HG03280 (cell line): ENCODE data around the gene SRC.

Experiments
- ATAC-seq: cut with Tn5 transposase; IDR thresholded peaks from one replicate; pipeline ENCODE4 v1.9.1; 2021; ENCODE audit warnings: mild to moderate bottlenecking, moderate library complexity; ENCODE audit not compliant: unreplicated experiment

SRC gene

GRCh38 chr20:37345339-37346235 lies at the start of gene SRC:
SRC (plus strand) TSS chr20:37346140; CDS start chr20:37384154, 38,014 bp downstream.
- no peak for ATAC-seq

DNA sequence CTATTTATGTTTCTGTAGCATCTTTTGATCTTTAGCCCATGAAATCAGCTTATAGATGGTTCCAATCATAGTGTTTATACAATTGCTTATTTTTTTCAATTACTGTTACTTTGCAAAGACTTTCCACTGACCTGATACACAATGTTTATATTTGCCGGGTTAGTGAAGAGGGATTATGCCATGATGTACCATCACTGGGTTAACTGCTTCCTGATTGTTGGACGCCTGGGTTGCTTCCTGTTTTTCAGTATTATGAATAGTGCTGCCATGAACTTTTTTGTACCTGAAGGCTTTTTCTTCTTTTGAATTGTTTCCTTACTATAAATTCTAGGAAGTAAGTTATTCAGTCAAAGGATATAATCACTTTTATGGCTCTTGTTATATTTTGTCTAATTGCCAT lies 49.6 kb upstream of the SRC start:
- ATAC-seq, result no peak

- no peak for ATAC-seq
These were observed 48.7 kb upstream of the SRC start for GRCh38 chr20:37297066-37297736.

GRCh38 chr20:37298190-37298939 lies 47.6 kb upstream of the SRC start:
- no peak for ATAC-seq

DNA sequence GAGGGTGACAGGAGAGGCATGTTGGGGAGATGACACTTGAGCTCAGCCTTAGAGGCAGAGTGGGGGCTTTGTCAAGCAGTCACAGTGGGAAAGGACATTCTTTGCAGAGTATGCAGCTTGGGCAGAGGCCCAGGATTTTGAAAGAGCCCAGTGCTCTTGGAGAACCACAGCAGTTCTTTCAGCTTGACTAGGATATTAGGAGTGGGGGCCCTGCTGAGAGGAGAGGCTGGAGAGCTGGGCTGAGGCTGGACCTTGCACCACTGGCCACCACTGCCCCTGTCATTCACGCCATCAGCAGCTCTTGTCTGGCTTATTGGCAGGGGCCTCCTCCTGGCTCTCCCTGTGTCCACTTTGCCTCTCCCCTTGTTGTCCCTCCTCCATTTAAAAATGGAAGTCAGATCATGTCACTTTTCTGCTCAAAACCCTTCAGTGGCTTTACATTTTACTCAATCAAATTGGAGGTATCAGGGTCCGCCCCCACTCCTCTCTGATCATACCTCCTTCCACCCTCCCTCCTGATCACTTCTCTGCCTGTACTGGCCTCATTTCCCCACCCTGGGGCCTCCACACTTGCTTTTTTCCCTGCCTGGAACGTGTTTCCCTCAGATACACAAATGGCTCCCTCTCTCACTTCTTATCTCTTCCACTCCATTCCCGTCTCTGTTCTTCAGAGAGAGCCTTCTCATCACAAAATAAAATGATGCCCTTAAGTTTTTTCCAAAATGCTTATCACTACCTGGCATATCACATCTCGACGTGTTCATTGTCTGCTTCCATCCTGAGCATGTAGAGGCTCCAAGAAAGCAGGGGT lies 46.0 kb upstream of the SRC start:
- ATAC-seq, result no peak

- ATAC-seq, result no peak
These were observed 44.8 kb upstream of the SRC start for GRCh38 chr20:37301120-37301519.

DNA sequence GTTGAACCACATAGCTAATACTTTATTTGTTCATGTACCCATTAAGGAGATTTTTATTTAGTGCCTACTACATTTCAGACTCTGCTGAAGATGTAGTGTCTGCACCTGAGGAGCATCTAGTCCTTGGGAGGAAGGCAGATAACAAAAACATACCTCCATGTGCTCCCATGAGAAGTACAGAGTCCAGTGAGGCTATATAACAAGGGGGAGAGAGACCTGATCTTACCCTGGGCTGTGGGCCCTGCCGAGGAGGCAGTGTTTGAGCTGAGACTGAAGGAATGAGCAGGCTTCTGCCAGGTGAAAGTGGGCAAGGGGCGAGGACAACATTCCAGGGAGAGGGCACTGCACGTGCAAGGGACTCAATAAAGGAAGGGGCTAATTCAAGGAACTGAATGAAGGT lies 44.4 kb upstream of the SRC start:
- no peak for ATAC-seq

DNA sequence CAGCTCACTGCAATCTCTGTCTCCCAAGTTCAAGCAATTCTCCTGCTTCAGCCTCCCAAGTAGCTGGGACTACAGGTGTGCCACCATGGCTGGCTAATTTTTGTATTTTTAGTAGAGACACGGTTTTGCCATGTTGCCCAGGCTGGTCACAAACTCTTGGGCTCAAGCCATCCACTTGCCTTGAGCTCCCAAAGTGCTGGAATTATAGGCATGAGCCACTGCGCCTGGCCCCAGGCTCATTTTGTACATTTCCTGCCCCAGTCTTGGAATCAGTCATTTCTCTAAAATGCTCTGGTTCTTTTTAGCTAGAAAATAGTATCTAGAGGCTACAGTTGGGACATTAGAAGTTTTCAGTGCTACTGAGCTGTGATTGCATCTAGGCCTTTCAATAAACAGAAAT lies 43.0 kb upstream of the SRC start:
- ATAC-seq, result no peak

GRCh38 chr20:37303637-37304036 lies 42.3 kb upstream of the SRC start:
- ATAC-seq, result no peak

- ATAC-seq, result no peak
These were observed 40.9 kb upstream of the SRC start for GRCh38 chr20:37305079-37305478.

DNA sequence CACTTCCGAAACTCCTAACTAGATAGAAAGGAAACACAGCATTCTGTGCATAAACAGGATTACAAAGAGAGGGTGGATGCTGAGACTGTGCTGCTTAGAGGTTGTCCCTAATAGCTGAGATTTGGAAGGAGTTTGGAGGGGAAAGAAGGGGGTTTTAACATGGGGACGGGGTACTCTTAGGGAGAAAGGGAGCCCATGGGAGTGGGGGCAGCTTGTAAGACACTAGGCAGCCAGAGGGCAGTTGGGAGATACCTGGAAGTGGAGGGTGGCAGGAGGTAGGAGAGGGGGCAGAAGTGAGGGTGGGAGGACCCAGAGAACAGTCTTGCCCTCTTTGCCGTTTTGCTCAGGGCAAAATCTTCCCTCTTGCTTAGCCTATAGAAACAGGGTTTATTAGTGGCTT lies 40.1 kb upstream of the SRC start:
- ATAC-seq, result no peak

GRCh38 chr20:37308086-37309050 lies 37.6 kb upstream of the SRC start:
- peak; percentile 97 for ATAC-seq

- ATAC-seq, result no peak
These were observed 36.6 kb upstream of the SRC start for GRCh38 chr20:37309290-37309689.

DNA sequence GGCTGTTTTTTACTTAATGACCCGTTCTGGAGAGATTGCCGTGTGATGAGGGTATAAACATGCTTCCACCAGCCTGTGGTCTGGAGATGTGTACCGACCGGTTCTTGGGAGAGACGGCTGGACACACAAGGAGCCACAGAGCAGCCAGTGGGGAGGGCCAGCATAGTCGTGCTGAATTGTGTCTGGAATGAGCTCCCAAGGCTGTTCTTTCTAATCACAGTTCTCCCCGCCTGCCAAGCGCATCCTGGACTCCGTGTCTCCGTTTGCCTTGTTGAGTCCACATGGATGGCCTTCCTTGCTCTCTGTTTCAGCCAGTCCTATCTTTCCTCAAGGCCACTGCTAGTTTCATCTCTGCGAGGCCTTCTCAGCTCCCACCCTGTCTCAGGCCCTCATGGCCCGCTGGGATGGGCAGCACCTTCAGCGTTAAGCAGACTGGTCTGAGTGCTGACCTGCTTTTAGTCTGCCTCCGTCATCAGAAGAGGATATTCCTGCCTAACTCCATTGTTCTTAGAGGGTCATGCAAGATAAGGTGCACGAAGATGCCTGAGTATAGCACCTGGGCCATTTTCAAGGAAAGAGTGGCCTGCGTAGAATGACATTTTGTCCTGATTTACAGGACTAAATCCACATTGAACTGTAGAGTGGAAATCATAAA lies 35.9 kb upstream of the SRC start:
- no peak for ATAC-seq

- ATAC-seq, result no peak
These were observed 35.0 kb upstream of the SRC start for GRCh38 chr20:37310951-37311350.

- ATAC-seq, result no peak
These were observed 34.1 kb upstream of the SRC start for GRCh38 chr20:37311710-37312355.

- no peak for ATAC-seq
These were observed 32.3 kb upstream of the SRC start for GRCh38 chr20:37313546-37314091.

- ATAC-seq, result no peak
These were observed 31.8 kb upstream of the SRC start for GRCh38 chr20:37314099-37314498.
